Measurements from ENCODE around the gene TMPRSS5. TPM values are rescaled to one million over a fixed set of nuclear protein-coding genes. Genes with fewer than 3 reads are reported as not detected.

Gene TMPRSS5
- total and polyA plus RNA-seq, 2 of the 8 experiments (the other 6 are each of a cell fraction or from before 2014, with no cell fraction given) = 0.54 to 0.78 TPM

- WGBS, 2 experiments (ENCODE audit: extremely low coverage in 1 of 2, insufficient coverage in 1 of 2, insufficient read length in 1 of 2, insufficient replicate concordance in 2 of 2, low coverage in 1 of 2, low lambda C conversion rate in 2 of 2, missing lambda C conversion rate in 1 of 2) = 92% methylated on average over 5 of the region's 5 CpGs; no CpG with 5 or more reads in 1 of the 2 experiments
- Histone ChIP-seq H2BK120ac (replicated peaks; ENCODE audit: low read depth, low read length) (no peak overlapping the region), H3K79me2 (ENCODE audit: control insufficient read depth in 1 of 2, insufficient read depth in 2 of 2, low read length in 2 of 2) (no peaks in the 10 kb centered on the region), H3K23me2 (ENCODE audit: low read depth, low read length) (no peaks in the 10 kb centered on the region), H4K5ac (ENCODE audit: insufficient read length, low read depth, low read length) (no peak overlapping the region), H3K4me3 (ENCODE audit: extremely low read depth in 1 of 4, insufficient read depth in 2 of 4, low read depth in 3 of 4, low read length in 4 of 4) (no peak overlapping the region), H3K27me3 (replicated peaks in 1 of 4; ENCODE audit: control insufficient read depth in 3 of 4, extremely low read depth in 1 of 4, insufficient read depth in 3 of 4, low read length in 3 of 4) (no peaks in the 10 kb centered on the region), H4K8ac (ENCODE audit: extremely low read depth, insufficient read depth, low read length) (no peak overlapping the region), H3K56ac (replicated peaks; ENCODE audit: insufficient read length, low read depth, low read length) (no peak overlapping the region), H2BK5ac (ENCODE audit: low read depth, low read length) (no peak overlapping the region), H3K4ac (replicated peaks; ENCODE audit: insufficient read length, low read depth, low read length) (no peak overlapping the region), H2AK5ac (ENCODE audit: low read depth, low read length) (no peak overlapping the region), H3K27ac (ENCODE audit: low read depth, low read length) (no peak overlapping the region), H3K79me1 (ENCODE audit: low read depth, low read length) (no peaks in the 10 kb centered on the region), H3K23ac (ENCODE audit: insufficient read length) (no peak overlapping the region), H3K9ac (replicated peaks in 1 of 4; ENCODE audit: extremely low read depth in 1 of 4, low read depth in 3 of 4, low read length in 3 of 4) (no peak overlapping the region), H4K20me1 (replicated peaks in 1 of 2; ENCODE audit: control insufficient read depth in 1 of 2, insufficient read depth in 2 of 2, low read length in 2 of 2) (no peaks in the 10 kb centered on the region), H3K4me1 (replicated peaks in 1 of 4; ENCODE audit: control insufficient read depth in 3 of 4, insufficient read depth in 4 of 4, low read length in 3 of 4) (peaks cover 0 to 5% (median 0%) of the 10 kb centered on the region in 4 experiments; a peak in 2 of 7 replicates), H3K18ac (ENCODE audit: extremely low read depth, low read length) (no peak overlapping the region), H4K91ac (replicated peaks; ENCODE audit: insufficient read length, low read length) (no peak overlapping the region), H3K14ac (ENCODE audit: insufficient read length) (no peak overlapping the region), H2BK20ac (ENCODE audit: low read length) (no peak overlapping the region), H3K9me3 (ENCODE audit: insufficient read depth in 2 of 2, low read depth in 1 of 2, low read length in 1 of 2) (peaks cover 6 to 15% of the 10 kb centered on the region in 2 experiments; a peak in 3 of 4 replicates), H3K36me3 (ENCODE audit: control insufficient read depth in 2 of 4, insufficient read depth in 4 of 4, low read length in 3 of 4) (no peaks in the 10 kb centered on the region), H2BK15ac (ENCODE audit: low read length) (no peak overlapping the region), H2BK12ac (ENCODE audit: low read depth, low read length) (no peak overlapping the region), H2AFZ (ENCODE audit: low read length) (no peak overlapping the region), H3K4me2 (ENCODE audit: insufficient read depth in 1 of 2, low read depth in 2 of 2, low read length in 2 of 2) (no peak overlapping the region)
- no peak for DNase-seq (ENCODE audit: low read depth in 1 of 2, low spot score in 2 of 2)
- CTCF ChIA-PET (ENCODE audit: partially characterized antibody) = no interaction called here
- no peak for FAIRE-seq
- POLR2A ChIA-PET (ENCODE audit: partially characterized antibody) = no interaction called here
- TF ChIP-seq EP300 (IDR thresholded peaks at IDR 0.05; ENCODE audit: borderline replicate concordance in 1 of 2, low read depth in 2 of 2, low read length in 2 of 2) (no peak), JUND (IDR thresholded peaks at IDR 0.05; ENCODE audit: low read length) (no peak), EZH2 (IDR thresholded peaks at IDR 0.05; ENCODE audit: low read depth, low read length, severe bottlenecking) (no peak), POLR2AphosphoS5 (IDR thresholded peaks at IDR 0.05; ENCODE audit: low read depth, low read length) (no peak), TBP (IDR thresholded peaks at IDR 0.05; ENCODE audit: low read depth, low read length) (no peak)
These were observed 60.3 kb downstream of the TMPRSS5 start for GRCh38 chr11:113645593-113646349.
